Measurements from ENCODE around the gene NUDCD3.

DNA sequence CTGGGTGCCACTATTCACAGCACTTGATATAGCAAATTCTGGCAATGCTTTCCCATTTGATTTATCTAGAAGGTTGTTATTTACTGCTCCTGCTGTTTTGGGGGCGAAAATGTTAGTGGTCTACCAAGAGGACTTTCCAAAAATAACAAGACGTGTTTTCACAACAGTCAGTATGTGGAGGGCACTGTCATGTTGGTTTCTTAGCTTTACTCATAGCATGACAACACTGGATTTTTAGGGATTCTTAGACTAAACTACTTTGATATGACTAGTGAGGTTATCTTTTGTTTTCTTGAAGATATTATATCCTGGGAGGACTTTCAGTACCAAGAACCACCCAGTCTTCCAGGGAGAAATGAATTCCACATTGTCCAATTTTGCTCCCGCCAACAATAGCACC lies 49.4 kb downstream of the NUDCD3 start:
- TF ChIP-seq, protein P1, sequence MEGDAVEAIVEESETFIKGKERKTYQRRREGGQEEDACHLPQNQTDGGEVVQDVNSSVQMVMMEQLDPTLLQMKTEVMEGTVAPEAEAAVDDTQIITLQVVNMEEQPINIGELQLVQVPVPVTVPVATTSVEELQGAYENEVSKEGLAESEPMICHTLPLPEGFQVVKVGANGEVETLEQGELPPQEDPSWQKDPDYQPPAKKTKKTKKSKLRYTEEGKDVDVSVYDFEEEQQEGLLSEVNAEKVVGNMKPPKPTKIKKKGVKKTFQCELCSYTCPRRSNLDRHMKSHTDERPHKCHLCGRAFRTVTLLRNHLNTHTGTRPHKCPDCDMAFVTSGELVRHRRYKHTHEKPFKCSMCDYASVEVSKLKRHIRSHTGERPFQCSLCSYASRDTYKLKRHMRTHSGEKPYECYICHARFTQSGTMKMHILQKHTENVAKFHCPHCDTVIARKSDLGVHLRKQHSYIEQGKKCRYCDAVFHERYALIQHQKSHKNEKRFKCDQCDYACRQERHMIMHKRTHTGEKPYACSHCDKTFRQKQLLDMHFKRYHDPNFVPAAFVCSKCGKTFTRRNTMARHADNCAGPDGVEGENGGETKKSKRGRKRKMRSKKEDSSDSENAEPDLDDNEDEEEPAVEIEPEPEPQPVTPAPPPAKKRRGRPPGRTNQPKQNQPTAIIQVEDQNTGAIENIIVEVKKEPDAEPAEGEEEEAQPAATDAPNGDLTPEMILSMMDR (IDR thresholded peaks at IDR 0.05) = no peak
- no peak for TF ChIP-seq ZFX (IDR thresholded peaks at IDR 0.05; ENCODE audit: borderline replicate concordance)
